GM21423 (cell line): Measurements from ENCODE around the gene SLC8A2.
"Not testable (repeated sequence)": the region's sequence is repeated elsewhere in the genome, so short reads cannot be mapped to it uniquely, and the experiment has no call there.

ENCODE experiments used
- ATAC-seq: cut with Tn5 transposase; IDR thresholded peaks from one replicate; pipeline ENCODE4 v1.9.1; 2021; ENCODE audit warnings: mild to moderate bottlenecking, moderate library complexity; ENCODE audit not compliant: unreplicated experiment

Gene SLC8A2

DNA sequence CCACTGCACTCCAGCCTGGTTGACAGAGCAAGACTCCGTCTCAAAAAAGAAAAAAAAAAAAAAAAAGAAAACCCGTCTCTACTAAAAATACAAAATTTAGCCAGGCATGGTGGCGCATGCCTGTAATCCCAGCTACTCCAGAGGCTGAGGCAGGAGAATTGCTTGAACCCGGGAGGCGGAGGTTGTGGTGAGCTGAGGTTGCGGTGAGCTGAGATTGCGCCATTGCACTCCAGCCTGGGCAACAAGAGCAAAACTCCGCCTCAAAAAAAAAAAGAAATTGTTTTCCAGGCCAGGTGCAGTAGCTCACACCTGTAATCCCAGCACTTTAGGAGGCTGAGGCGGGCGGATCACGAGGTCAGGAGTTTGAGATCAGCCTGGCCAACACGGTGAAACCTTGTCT lies 85.1 kb downstream of the SLC8A2 start:
- ATAC-seq: not testable (repeated sequence)

- ATAC-seq: not testable (repeated sequence)
Measured at GRCh38 chr19:47384533-47384932, 87.2 kb downstream of the SLC8A2 start.

DNA sequence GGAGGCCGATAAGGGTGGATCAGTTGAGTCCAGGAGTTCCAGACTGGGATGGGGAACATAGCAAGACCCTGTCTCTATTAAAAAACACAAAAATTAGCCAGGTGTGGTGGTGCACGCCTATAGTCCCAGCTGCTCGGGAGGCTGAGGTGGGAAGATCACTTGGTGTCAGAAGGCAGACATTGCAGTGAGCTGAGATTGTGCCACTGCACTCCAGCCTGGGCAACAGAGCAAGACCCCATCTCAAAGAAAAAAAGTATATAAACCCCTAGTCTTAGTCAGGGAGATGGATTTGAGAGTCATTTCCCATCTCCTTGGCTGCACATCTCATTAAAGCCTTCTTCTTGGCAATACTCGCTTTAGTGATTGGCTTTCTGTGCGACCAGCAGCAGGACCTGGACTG lies 87.8 kb downstream of the SLC8A2 start:
- ATAC-seq: not testable (repeated sequence)

DNA sequence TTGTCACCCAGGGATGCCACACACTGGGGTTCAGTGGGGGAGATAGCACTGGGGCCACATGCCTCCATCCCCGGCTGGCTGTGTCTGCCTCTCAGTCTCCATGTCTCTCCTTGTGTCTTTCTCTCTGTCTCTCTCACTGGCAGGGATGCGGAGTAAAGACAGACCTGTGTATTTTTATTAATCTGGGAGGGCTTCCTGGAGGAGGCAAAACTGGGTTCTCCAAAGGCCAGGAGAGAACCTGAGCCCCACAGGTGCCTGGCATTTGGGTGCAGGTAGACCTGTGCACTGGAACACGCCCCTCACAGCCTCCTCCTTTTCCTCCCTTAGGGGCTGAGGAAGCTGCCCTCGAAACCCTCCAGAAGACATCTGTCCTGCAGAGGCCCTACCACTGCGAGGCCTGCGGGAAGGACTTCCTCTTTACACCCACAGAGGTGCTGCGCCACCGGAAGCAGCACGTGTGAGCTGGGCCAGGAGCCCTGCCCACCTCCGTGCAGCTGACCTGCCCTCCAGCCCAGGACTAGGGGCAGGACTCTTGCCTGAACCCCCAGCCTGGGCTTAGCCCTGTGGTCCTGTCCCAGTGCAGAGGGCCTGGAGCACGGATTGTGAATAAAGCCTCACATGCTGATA lies 89.9 kb downstream of the SLC8A2 start:
- no peak for ATAC-seq

GRCh38 chr19:47381121-47381520 lies 90.6 kb downstream of the SLC8A2 start:
- no peak for ATAC-seq

- ATAC-seq: no peak
Measured at GRCh38 chr19:47380559-47380958, 91.1 kb downstream of the SLC8A2 start.

DNA sequence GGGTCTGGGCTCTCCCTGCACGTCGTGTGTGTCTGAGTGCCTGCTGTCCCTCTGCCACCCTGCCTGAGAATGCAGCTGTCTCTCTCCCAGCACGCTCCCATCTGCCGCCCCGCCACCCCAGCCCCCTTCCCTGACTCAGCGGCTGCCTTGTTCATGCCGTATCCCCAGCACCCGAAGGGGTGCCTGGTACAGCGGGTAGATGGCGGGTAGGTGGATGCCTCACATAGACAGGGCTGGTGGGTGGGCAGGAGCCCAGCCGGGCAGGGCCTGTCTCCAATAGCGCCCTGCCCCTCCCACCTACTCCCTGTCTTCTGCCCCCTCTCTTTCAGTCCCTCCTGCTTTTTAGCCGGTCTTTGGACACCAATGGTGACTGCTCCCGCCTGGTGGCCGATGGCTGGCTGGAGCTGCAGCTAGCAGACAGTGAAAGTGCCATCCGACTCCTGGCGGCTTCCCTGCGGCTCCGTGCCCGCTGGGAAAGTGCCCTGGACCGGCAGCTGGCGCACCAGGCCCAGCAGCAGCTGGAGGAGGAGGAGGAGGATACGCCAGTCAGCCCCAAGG lies 92.2 kb downstream of the SLC8A2 start:
- no peak for ATAC-seq

DNA sequence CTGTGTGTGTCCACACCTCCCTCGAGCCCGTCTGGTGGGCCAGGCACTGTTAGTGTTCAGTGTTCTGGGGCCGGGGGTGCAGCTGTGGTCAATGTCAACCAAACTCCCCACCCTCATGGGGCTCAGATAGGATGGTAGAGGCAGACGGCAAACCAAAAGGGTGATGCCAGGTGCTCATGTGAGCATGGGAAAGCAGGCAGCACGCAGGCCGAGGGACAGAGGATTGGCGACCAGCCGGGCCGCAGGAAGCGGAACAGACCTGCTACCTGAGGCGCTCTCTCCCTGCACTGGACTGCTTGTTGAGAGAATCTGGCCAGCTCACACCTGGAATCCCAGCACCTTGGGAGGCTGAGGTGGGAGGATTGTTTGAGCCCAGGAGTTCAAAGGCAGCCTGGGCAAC lies 93.4 kb downstream of the SLC8A2 start:
- ATAC-seq: no peak
